ENCODE results near the gene SV2C. TPM values are rescaled to one million over a fixed set of nuclear protein-coding genes. Genes with fewer than 3 reads are reported as not detected.
A peak's percentile ranks its signal among the peaks of the same experiment; 100 is the strongest.
"Not testable (repeated sequence)": the region's sequence is repeated elsewhere in the genome, so short reads cannot be mapped to it uniquely, and the experiment has no call there.

SV2C gene
- total RNA-seq, 2 experiments from 2014 or later, result 0.20 to 0.26 TPM

- Mint-ChIP-seq H3K9me3 (ENCODE audit: low read depth) (no peaks in the 10 kb centered on the region), H3K36me3 (no peaks in the 10 kb centered on the region), H3K27ac (peak overlapping the region; percentile 42), H3K4me1 (peaks cover 26% of the 10 kb centered on the region), H3K4me3 (peak overlapping the region; percentile 67), H3K27me3 (peaks cover 78% of the 10 kb centered on the region)
- CTCF ChIA-PET, result interaction anchor here (0.9 to 1.9 kb wide), 4 partner anchors 16 to 172 kb away, joined by 3 to 9 read pairs (median 6); no protein-coding TSS in a partner anchor
- DNase-seq (peak; percentile 49), ATAC-seq (peak; percentile 45)
Observed at GRCh38 chr5:76083555-76084495, 642 bp downstream of the SV2C start.

DNA sequence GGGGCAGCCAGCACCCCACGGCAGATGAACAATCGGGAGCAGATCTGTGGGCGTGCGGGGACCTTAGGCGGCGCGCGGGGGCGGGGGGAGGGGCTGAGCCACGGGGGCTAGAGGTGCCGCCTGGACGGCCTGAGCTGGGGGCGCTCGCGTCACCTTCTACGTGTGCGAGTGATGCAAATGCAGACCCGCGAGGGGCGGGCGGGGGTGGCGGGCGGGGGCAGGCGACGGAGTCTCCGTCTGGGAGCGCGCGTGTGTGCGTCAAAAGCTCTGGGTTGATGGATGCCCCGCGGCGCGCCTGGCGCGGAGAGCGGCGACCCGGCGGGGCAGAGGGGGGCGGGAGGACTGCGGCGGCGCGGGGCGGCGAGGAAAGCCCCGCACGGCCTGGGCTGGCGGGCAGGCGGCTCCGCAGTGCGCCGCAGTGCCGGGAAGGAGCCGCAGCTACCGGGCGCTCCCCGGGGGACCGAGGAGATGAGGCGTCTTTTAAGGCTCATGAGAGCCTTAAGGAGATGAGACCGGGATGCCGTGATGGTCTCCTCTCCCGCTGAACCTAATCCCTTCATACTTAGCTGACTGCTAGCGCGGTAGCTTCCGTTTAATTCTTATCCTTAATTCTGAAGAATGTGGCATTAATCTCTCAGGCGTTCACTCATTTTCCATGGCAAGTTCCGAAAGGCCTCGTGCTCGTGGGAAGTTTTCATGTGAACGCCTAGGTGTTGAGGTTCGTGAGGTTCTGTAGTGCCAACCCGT, 1.5 kb downstream of the SV2C start:
- ATAC-seq, result peak; percentile 18
- H3K4me3 Mint-ChIP-seq, result peak overlapping the region; percentile 67
- no peaks in the 10 kb centered on the region for H3K9me3 Mint-ChIP-seq (ENCODE audit: low read depth)
- peaks cover 77% of the 10 kb centered on the region for H3K27me3 Mint-ChIP-seq
- CTCF ChIA-PET, result interaction anchor here (0.9 to 1.9 kb wide), 4 partner anchors 15 to 171 kb away, joined by 3 to 9 read pairs (median 6); no protein-coding TSS in a partner anchor
- peaks cover 26% of the 10 kb centered on the region for H3K4me1 Mint-ChIP-seq
- DNase-seq, result no peak
- H3K36me3 Mint-ChIP-seq, result no peaks in the 10 kb centered on the region
- no peak overlapping the region for H3K27ac Mint-ChIP-seq

GRCh38 chr5:76085243-76085579, 2.0 kb downstream of the SV2C start:
- no peaks in the 10 kb centered on the region for H3K36me3 Mint-ChIP-seq
- no peaks in the 10 kb centered on the region for H3K9me3 Mint-ChIP-seq (ENCODE audit: low read depth)
- peak overlapping the region; percentile 39 for H3K4me3 Mint-ChIP-seq
- peaks cover 78% of the 10 kb centered on the region for H3K27me3 Mint-ChIP-seq
- DNase-seq (no peak), ATAC-seq (no peak)
- no peak overlapping the region for H3K27ac Mint-ChIP-seq
- CTCF ChIA-PET, result interaction anchor here (0.9 to 1.9 kb wide), 2 partner anchors 19 to 90 kb away, joined by 3 to 9 read pairs; no protein-coding TSS in a partner anchor
- peaks cover 26% of the 10 kb centered on the region for H3K4me1 Mint-ChIP-seq

GRCh38 chr5:76086095-76086494, 2.9 kb downstream of the SV2C start:
- peaks cover 74% of the 10 kb centered on the region for H3K27me3 Mint-ChIP-seq
- no peaks in the 10 kb centered on the region for H3K36me3 Mint-ChIP-seq
- CTCF ChIA-PET, result interaction anchor here (0.6 kb wide), 1 partner anchor 89 kb away, joined by 5 read pairs; no protein-coding TSS in a partner anchor
- H3K27ac Mint-ChIP-seq, result no peak overlapping the region
- peaks cover 26% of the 10 kb centered on the region for H3K4me1 Mint-ChIP-seq
- H3K4me3 Mint-ChIP-seq, result no peak overlapping the region
- ATAC-seq, result no peak
- DNase-seq, result no peak
- no peaks in the 10 kb centered on the region for H3K9me3 Mint-ChIP-seq (ENCODE audit: low read depth)

DNA sequence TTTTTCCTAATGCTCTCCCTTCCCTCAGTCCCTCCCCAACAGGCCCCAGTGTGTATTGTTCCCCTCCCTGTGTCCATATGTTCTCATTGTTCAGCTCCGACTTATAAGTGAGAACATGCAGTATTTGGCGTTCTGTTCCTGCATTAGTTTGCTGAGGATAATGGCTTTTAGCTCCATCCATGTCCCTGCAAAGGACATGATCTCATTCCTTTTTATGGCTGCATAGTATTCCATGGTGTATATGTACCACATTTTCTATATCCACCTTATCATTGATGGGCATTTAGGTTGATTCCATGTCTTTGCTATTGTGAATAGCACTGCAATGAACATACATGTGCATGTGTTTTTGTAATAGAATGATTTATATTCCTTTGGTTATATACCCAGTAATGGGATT, 6.0 kb downstream of the SV2C start:
- H3K4me3 Mint-ChIP-seq, H3K4me1 Mint-ChIP-seq, CTCF ChIA-PET: not testable (repeated sequence)

DNA sequence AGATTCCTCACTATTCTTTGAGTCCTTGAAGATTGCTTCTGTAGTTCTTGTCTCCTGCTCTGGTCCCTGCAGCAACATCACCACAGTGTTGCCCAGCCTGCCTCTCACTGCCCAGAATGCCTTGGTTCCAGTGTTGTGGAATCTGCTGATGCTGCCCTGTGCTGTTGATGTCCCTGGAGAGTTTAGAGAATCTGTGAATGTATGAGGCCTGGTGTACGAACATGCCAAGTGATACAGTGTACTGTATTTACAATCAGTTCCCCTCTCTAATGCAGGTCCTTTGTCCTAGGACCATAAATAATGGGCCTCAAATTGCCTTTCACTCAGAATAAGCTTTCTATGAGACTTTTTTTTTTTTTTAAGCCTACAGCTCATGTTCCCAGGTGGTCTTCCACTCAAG, 8.2 kb downstream of the SV2C start:
- DNase-seq, result no peak
- H3K4me1 Mint-ChIP-seq, result no peaks in the 10 kb centered on the region
- H3K27me3 Mint-ChIP-seq, result peaks cover 41% of the 10 kb centered on the region
- no peaks in the 10 kb centered on the region for H3K9me3 Mint-ChIP-seq (ENCODE audit: low read depth)
- H3K4me3 Mint-ChIP-seq, result no peak overlapping the region
- CTCF ChIA-PET, result interaction anchor here (1.6 kb wide), 1 partner anchor 165 kb away, joined by 6 read pairs; no protein-coding TSS in a partner anchor
- no peak for ATAC-seq
- no peak overlapping the region for H3K27ac Mint-ChIP-seq
- no peaks in the 10 kb centered on the region for H3K36me3 Mint-ChIP-seq

More for the DNA sequence above, 6.0 kb downstream of the SV2C start:
- ATAC-seq; H3K27ac Mint-ChIP-seq; H3K9me3 Mint-ChIP-seq (ENCODE audit: low read depth); H3K36me3 Mint-ChIP-seq; DNase-seq: not testable (repeated sequence)
- H3K27me3 Mint-ChIP-seq, result peaks cover 54% of the 10 kb centered on the region

- Mint-ChIP-seq H3K27ac (peak overlapping the region; percentile 38), H3K36me3 (no peaks in the 10 kb centered on the region), H3K9me3 (ENCODE audit: low read depth) (no peaks in the 10 kb centered on the region), H3K27me3 (peaks cover 19% of the 10 kb centered on the region), H3K4me3 (no peak overlapping the region), H3K4me1 (peaks cover 9% of the 10 kb centered on the region)
- DNase-seq, result peak; percentile 57
- ATAC-seq, result peak; percentile 90
- CTCF ChIA-PET, result interaction anchor here (1.4 to 1.5 kb wide), 2 partner anchors 15 to 76 kb away, joined by 3 to 5 read pairs; no protein-coding TSS in a partner anchor
Observed at GRCh38 chr5:76099286-76099702, 16.1 kb downstream of the SV2C start.

DNA sequence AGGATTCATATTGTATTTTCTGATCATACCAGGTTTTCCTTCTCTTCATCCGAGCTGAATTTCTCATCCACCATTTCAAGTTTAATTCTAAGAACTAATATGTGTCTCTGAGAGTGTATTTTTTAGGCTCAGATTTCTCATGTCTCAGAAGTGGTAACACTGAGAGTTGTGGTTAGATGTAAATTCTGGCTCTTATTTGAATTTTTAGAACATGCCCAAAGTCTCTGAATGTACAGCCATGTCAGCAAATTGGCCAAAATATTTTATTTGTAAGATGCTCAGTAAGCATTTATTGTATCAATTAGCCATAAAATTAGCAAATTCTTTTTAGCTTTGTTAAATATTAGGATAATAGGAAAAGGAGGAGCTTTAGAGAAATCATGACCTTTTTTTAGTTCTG, 16.6 kb downstream of the SV2C start:
- peaks cover 9% of the 10 kb centered on the region for H3K4me1 Mint-ChIP-seq
- peaks cover 15% of the 10 kb centered on the region for H3K27me3 Mint-ChIP-seq
- ATAC-seq, result no peak
- no peak overlapping the region for H3K4me3 Mint-ChIP-seq
- DNase-seq, result no peak
- H3K9me3 Mint-ChIP-seq (ENCODE audit: low read depth), result no peaks in the 10 kb centered on the region
- no peaks in the 10 kb centered on the region for H3K36me3 Mint-ChIP-seq
- peak overlapping the region; percentile 38 for H3K27ac Mint-ChIP-seq
- CTCF ChIA-PET, result interaction anchor here (1.4 to 1.5 kb wide), 2 partner anchors 15 to 75 kb away, joined by 3 to 5 read pairs; no protein-coding TSS in a partner anchor

DNA sequence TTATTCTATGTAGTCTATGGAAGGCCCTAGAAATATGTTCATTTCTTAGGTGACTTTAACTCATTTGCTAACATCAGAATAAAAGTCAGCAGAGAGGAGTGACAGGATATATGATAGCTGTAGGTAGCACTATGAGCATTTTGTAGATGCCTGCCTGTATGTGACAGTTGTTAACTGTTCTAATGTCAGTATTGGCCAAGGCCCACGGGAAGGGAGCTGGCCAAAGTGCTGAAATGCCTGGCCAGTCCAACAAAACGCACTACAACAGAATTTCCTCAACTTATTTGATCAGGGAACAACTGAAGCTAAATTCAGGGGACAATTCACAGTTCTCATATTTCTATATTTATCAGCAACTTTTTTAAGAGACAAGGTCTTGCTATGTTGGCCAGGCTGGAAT, 20.8 kb downstream of the SV2C start:
- peak; percentile 45 for ATAC-seq

GRCh38 chr5:76106149-76106548, 23.0 kb downstream of the SV2C start:
- CTCF ChIA-PET, result no interaction called here
- H3K27me3 Mint-ChIP-seq, result peaks cover 40% of the 10 kb centered on the region
- no peak overlapping the region for H3K4me3 Mint-ChIP-seq

More for the DNA sequence above, 20.8 kb downstream of the SV2C start:
- Mint-ChIP-seq H3K4me3 (no peak overlapping the region), H3K27me3 (peaks cover 35% of the 10 kb centered on the region), H3K27ac (no peak overlapping the region), H3K4me1 (peaks cover 13% of the 10 kb centered on the region), H3K9me3 (ENCODE audit: low read depth) (no peaks in the 10 kb centered on the region), H3K36me3 (no peaks in the 10 kb centered on the region)
- DNase-seq, result peak; percentile 64
- CTCF ChIA-PET, result interaction anchor here (0.8 to 2.8 kb wide), 3 partner anchors 19 to 71 kb away, joined by 3 to 8 read pairs (median 3); no protein-coding TSS in a partner anchor

DNA sequence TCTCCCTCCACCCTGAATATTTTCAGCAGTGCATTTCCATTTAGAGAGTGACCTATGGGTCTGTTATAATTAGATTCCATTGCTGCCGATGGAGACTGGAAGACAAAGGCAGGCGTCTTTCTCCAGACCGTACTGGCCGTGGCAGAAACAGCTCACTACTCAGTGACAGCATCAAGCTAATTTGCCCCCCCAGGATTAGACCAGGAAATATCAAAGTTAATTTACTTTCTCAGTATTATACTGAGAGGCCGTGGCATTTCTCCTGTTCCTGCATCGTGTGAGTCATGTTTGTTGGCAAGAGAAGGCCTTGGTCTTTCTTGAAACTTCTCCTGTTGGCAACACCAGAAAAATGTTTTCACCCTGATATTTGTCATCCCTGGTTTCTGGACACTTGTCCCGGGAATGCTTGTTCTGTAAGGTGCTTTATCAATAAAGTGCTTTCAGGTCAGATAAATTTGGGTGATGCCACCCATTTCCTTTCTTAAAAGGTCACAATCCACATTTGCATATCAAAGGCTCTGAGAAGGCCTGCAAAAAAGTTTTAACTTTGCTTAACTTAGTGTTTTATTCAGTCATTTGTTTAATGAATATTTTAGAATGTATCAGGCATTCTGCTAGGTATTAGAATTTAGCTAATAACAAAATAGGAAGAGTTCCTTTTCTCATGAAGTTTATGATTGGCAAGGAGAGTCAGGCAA, 28.4 kb downstream of the SV2C start:
- DNase-seq (no peak), ATAC-seq (no peak)
- CTCF ChIA-PET, result no interaction called here
- Mint-ChIP-seq H3K4me3 (no peak overlapping the region), H3K36me3 (no peaks in the 10 kb centered on the region), H3K27ac (no peak overlapping the region), H3K4me1 (peaks cover 6% of the 10 kb centered on the region), H3K9me3 (ENCODE audit: low read depth) (no peaks in the 10 kb centered on the region), H3K27me3 (peaks cover 35% of the 10 kb centered on the region)

More at GRCh38 chr5:76106149-76106548, 23.0 kb downstream of the SV2C start:
- Mint-ChIP-seq H3K9me3 (ENCODE audit: low read depth) (no peaks in the 10 kb centered on the region), H3K36me3 (no peaks in the 10 kb centered on the region), H3K27ac (no peak overlapping the region), H3K4me1 (peaks cover 5% of the 10 kb centered on the region)
- ATAC-seq (no peak), DNase-seq (no peak)

DNA sequence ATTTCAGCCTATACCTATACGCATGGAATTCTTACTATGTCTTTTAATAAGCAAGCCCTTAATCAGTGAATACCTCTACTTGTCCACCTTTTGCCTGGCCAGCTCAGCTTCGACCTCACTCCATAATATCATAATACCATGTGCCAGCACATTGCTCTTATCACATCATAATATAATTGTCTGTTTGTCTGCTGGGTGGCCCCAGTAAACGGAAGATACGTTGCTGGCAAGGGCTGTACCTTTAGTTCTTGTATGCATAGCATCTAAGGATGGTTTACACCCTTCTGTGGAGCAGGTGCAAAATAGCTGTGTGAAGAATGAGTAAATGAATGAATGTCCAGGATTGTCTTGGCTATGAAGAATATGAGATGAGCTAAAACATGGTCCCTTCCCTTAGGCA, 29.9 kb downstream of the SV2C start:
- Mint-ChIP-seq H3K27me3 (peaks cover 31% of the 10 kb centered on the region), H3K4me3 (no peak overlapping the region), H3K9me3 (ENCODE audit: low read depth) (no peaks in the 10 kb centered on the region), H3K27ac (no peak overlapping the region), H3K4me1 (peaks cover 6% of the 10 kb centered on the region), H3K36me3 (no peaks in the 10 kb centered on the region)
- CTCF ChIA-PET, result no interaction called here
- ATAC-seq (no peak), DNase-seq (no peak)
